Loucy (cell line): ENCODE data around the gene GSC.

Experiments
- H2AFZ ChIP-seq: fragments of 200-600 bp; sonication (generic); 2 replicates; pipeline ENCODE4 v1.6.0; 2016; ENCODE audit warnings: antibody characterized with exemption, mild to moderate bottlenecking, low read length, moderate library complexity
- H3F3A ChIP-seq: fragments of 200-600 bp; 2 replicates; pipeline ENCODE4 v1.6.0; 2016; ENCODE audit warnings: antibody characterized with exemption, low read depth, mild to moderate bottlenecking
- H3K27me3 ChIP-seq: fragments of 200-600 bp; sonication (generic); 2 replicates; pipeline ENCODE4 v1.6.1; 2014; ENCODE audit warnings: low read length, mild to moderate bottlenecking; ENCODE audit not compliant: insufficient read depth, poor library complexity, severe bottlenecking
- H3K36me3 ChIP-seq: fragments of 200-600 bp; sonication (generic); 2 replicates; pipeline ENCODE4 v1.6.1; 2016; ENCODE audit warnings: low read length; ENCODE audit not compliant: insufficient read depth
- H3K4me1 ChIP-seq: fragments of 200-600 bp; sonication (generic); 2 replicates; pipeline ENCODE4 v1.5.1; 2014; ENCODE audit warnings: low read length, mild to moderate bottlenecking; ENCODE audit not compliant: insufficient read depth, poor library complexity, severe bottlenecking
- H3K4me2 ChIP-seq: fragments of 200-600 bp; sonication (generic); 2 replicates; pipeline ENCODE4 v1.6.0; 2014; ENCODE audit warnings: antibody characterized with exemption, low read length, low read depth, mild to moderate bottlenecking; ENCODE audit not compliant: poor library complexity, severe bottlenecking
- H3K4me3 ChIP-seq: fragments of 200-600 bp; sonication (generic); 2 replicates; pipeline ENCODE4 v1.5.1; 2014; ENCODE audit warnings: low read length, mild to moderate bottlenecking, mixed read lengths; ENCODE audit not compliant: poor library complexity, severe bottlenecking
- H3K79me2 ChIP-seq: fragments of 200-600 bp; sonication (generic); 2 replicates; pipeline ENCODE4 v1.6.1; 2014; ENCODE audit warnings: low read length; ENCODE audit not compliant: insufficient read depth
- H3K9ac ChIP-seq: fragments of 200-600 bp; sonication (generic); 2 replicates; pipeline ENCODE4 v1.6.0; 2014; ENCODE audit warnings: mild to moderate bottlenecking, low read depth, low read length, moderate library complexity; ENCODE audit not compliant: poor library complexity, severe bottlenecking
- H3K9me2 ChIP-seq: fragments of 200-600 bp; sonication (generic); replicated peaks from 2 replicates; pipeline ENCODE4 v1.6.1; 2016; ENCODE audit warnings: low read depth, low read length, mixed read lengths
- H3K9me3 ChIP-seq: fragments of 200-600 bp; sonication (generic); 2 replicates; pipeline ENCODE4 v1.6.1; 2014; ENCODE audit warnings: mild to moderate bottlenecking, antibody characterized with exemption, low read length, low read depth; ENCODE audit not compliant: insufficient read depth
- H4K20me1 ChIP-seq: fragments of 200-600 bp; sonication (generic); 2 replicates; pipeline ENCODE4 v1.6.0; 2014; ENCODE audit warnings: antibody characterized with exemption, low read length, mild to moderate bottlenecking; ENCODE audit not compliant: insufficient read depth, poor library complexity, severe bottlenecking
- CTCF ChIP-seq: fragments of 200-600 bp; sonication (generic); conservative IDR thresholded peaks from 2 replicates; pipeline ENCODE4 v1.5.1; 2014; ENCODE audit warnings: mild to moderate bottlenecking, antibody characterized with exemption, low read length
- EZH2phosphoT487 ChIP-seq: fragments of 200-600 bp; IDR thresholded peaks from 2 replicates; pipeline ENCODE4 v1.6.1; 2018; ENCODE audit warnings: antibody characterized with exemption, mild to moderate bottlenecking, moderate library complexity, borderline replicate concordance

Gene GSC

GRCh38 chr14:94751956-94752355, 18.0 kb downstream of the GSC start:
- no peak overlapping the region for H3K4me2 ChIP-seq

GRCh38 chr14:94751321-94751720, 18.6 kb downstream of the GSC start:
- Histone ChIP-seq H3K79me2 (no peaks in the 10 kb centered on the region), H3K4me3 (no peak overlapping the region), H3K9ac (no peak overlapping the region), H4K20me1 (no peaks in the 10 kb centered on the region), H3K36me3 (no peaks in the 10 kb centered on the region), H3K9me3 (no peaks in the 10 kb centered on the region), H3K4me2 (no peak overlapping the region), H3K9me2 (no peaks in the 10 kb centered on the region), H3K27me3 (no peaks in the 10 kb centered on the region), H3F3A (no peaks in the 10 kb centered on the region), H3K4me1 (no peaks in the 10 kb centered on the region), H2AFZ (no peak overlapping the region)
- TF ChIP-seq CTCF (no peak), EZH2phosphoT487 (no peak)

More at GRCh38 chr14:94751956-94752355, 18.0 kb downstream of the GSC start:
- Histone ChIP-seq H3K36me3 (no peaks in the 10 kb centered on the region), H3K79me2 (no peaks in the 10 kb centered on the region), H3F3A (no peaks in the 10 kb centered on the region), H3K27me3 (no peaks in the 10 kb centered on the region), H4K20me1 (no peaks in the 10 kb centered on the region), H3K9ac (no peak overlapping the region), H3K9me2 (no peaks in the 10 kb centered on the region), H3K4me3 (no peak overlapping the region), H3K9me3 (no peaks in the 10 kb centered on the region), H3K4me1 (no peaks in the 10 kb centered on the region), H2AFZ (no peak overlapping the region)
- TF ChIP-seq CTCF (no peak), EZH2phosphoT487 (no peak)

GRCh38 chr14:94750371-94750770, 19.5 kb downstream of the GSC start:
- no peak overlapping the region for H2AFZ ChIP-seq
- H3K9me3 ChIP-seq: no peaks in the 10 kb centered on the region
- H3K9ac ChIP-seq: no peak overlapping the region
- H3K79me2 ChIP-seq: no peaks in the 10 kb centered on the region
- no peaks in the 10 kb centered on the region for H3K27me3 ChIP-seq
- H3K4me2 ChIP-seq: no peak overlapping the region
- no peak overlapping the region for H3K4me3 ChIP-seq
- no peaks in the 10 kb centered on the region for H3K9me2 ChIP-seq
- H3K36me3 ChIP-seq: no peaks in the 10 kb centered on the region
- TF ChIP-seq CTCF (no peak), EZH2phosphoT487 (no peak)
- no peaks in the 10 kb centered on the region for H4K20me1 ChIP-seq
- no peaks in the 10 kb centered on the region for H3F3A ChIP-seq
- H3K4me1 ChIP-seq: no peaks in the 10 kb centered on the region
